NK-92 (cell line): ENCODE measurements around the gene ZNF468.
"Not testable (repeated sequence)": the region's sequence is repeated elsewhere in the genome, so short reads cannot be mapped to it uniquely, and the experiment has no call there.

ENCODE experiments used
- DNase-seq: peaks from one replicate; lab custom pipeline; 2025; ENCODE audit not compliant: unreplicated experiment; lab: John Stamatoyannopoulos, UW

Gene ZNF468

GRCh38 chr19:52829866-52830265 lies 27.6 kb downstream of the ZNF468 start:
- DNase-seq: not testable (repeated sequence)

GRCh38 chr19:52825765-52826164 lies 31.7 kb downstream of the ZNF468 start:
- no peak for DNase-seq

- no peak for DNase-seq
Observed at GRCh38 chr19:52823676-52824075, 33.7 kb downstream of the ZNF468 start.

GRCh38 chr19:52821204-52821960 lies 36.0 kb downstream of the ZNF468 start, which contains the start of gene ZNF28:
Gene ZNF28, minus strand, starts transcription at chr19:52821633. Its CDS starts 3,675 bp downstream, at chr19:52817958.
- not testable (repeated sequence) for DNase-seq

- not testable (repeated sequence) for DNase-seq
Observed at GRCh38 chr19:52820472-52821203, 36.8 kb downstream of the ZNF468 start.

GRCh38 chr19:52809801-52810200 lies 47.6 kb downstream of the ZNF468 start:
- no peak for DNase-seq

- not testable (repeated sequence) for DNase-seq
Observed at GRCh38 chr19:52799950-52800640, 57.3 kb downstream of the ZNF468 start.

GRCh38 chr19:52789440-52789839 lies 68.0 kb downstream of the ZNF468 start:
- DNase-seq: no peak
